ENCODE results near the gene EPS8L2. TPM values are rescaled to one million over a fixed set of nuclear protein-coding genes. Genes with fewer than 3 reads are reported as not detected.

EPS8L2 gene
- total and polyA plus RNA-seq, 2 of the 13 experiments (the other 11 are each of a cell fraction or from before 2014, with no cell fraction given), result 89.3 to 416 TPM

DNA sequence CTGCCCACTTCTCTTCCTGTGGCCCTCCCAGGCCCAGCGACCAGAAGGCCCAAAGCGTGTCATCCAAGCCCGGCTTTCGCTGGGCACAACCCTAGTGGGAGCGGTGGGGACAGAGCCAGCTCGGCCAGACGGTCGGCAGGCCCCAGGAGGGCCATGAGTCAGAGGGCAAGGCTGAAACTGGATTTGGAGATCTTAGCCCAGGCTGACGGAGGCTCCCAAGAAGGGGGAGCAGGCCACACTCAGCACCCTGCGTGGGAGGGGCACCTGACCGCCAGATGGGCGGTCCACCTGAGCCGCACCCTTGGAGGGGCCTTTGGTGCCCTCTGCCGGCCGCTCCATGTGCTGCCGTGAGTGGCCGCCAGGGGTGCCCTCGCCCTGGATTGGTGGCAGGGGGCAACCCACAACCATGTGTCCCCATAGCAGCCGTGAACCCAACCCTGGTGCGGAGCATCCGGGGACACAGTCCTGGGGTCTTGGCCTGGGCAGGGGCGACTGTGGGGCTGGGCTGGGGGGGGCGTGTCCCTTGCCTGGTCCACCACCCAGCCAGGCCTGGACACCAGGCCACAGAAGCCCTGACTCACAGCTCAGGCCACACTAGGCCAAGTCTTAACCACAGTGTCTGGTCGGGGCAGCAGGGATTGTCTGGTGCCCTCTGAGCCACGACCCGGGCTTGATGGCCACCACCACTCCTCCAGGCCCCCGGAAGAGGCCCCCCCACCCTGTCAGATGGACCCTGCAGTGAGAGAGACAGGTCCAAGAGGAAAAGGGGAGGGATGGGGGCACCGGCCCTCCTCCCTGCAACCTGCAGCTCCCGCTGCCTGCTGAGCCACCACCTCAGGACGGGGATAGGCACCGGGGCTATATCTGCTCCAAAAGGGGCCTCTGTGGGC lies 22.1 kb downstream of the EPS8L2 start (continued):
- TF ChIP-seq, protein P1, sequence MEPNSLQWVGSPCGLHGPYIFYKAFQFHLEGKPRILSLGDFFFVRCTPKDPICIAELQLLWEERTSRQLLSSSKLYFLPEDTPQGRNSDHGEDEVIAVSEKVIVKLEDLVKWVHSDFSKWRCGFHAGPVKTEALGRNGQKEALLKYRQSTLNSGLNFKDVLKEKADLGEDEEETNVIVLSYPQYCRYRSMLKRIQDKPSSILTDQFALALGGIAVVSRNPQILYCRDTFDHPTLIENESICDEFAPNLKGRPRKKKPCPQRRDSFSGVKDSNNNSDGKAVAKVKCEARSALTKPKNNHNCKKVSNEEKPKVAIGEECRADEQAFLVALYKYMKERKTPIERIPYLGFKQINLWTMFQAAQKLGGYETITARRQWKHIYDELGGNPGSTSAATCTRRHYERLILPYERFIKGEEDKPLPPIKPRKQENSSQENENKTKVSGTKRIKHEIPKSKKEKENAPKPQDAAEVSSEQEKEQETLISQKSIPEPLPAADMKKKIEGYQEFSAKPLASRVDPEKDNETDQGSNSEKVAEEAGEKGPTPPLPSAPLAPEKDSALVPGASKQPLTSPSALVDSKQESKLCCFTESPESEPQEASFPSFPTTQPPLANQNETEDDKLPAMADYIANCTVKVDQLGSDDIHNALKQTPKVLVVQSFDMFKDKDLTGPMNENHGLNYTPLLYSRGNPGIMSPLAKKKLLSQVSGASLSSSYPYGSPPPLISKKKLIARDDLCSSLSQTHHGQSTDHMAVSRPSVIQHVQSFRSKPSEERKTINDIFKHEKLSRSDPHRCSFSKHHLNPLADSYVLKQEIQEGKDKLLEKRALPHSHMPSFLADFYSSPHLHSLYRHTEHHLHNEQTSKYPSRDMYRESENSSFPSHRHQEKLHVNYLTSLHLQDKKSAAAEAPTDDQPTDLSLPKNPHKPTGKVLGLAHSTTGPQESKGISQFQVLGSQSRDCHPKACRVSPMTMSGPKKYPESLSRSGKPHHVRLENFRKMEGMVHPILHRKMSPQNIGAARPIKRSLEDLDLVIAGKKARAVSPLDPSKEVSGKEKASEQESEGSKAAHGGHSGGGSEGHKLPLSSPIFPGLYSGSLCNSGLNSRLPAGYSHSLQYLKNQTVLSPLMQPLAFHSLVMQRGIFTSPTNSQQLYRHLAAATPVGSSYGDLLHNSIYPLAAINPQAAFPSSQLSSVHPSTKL (CRISPR knock-in tag; IDR thresholded peaks at IDR 0.05), result peak; percentile 51; the same call in 1 of the 2 replicates
- 0 out of 2 replicates have a peak, but pooled peaks have one; percentile 32 for TF ChIP-seq ZNF431 (CRISPR knock-in tag; IDR thresholded peaks at IDR 0.05; ENCODE audit: borderline replicate concordance, low read depth)
- TF ChIP-seq, protein P2, sequence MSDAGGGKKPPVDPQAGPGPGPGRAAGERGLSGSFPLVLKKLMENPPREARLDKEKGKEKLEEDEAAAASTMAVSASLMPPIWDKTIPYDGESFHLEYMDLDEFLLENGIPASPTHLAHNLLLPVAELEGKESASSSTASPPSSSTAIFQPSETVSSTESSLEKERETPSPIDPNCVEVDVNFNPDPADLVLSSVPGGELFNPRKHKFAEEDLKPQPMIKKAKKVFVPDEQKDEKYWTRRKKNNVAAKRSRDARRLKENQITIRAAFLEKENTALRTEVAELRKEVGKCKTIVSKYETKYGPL (CRISPR knock-in tag; IDR thresholded peaks at IDR 0.05), result no peak
- TF ChIP-seq XRCC5 (optimal IDR thresholded peaks at IDR 0.05; ENCODE audit: low read length), result peak; percentile 96
- TF ChIP-seq ZNF460 (CRISPR knock-in tag; IDR thresholded peaks at IDR 0.05; ENCODE audit: borderline replicate concordance), result no peak
- TF ChIP-seq, protein P3, sequence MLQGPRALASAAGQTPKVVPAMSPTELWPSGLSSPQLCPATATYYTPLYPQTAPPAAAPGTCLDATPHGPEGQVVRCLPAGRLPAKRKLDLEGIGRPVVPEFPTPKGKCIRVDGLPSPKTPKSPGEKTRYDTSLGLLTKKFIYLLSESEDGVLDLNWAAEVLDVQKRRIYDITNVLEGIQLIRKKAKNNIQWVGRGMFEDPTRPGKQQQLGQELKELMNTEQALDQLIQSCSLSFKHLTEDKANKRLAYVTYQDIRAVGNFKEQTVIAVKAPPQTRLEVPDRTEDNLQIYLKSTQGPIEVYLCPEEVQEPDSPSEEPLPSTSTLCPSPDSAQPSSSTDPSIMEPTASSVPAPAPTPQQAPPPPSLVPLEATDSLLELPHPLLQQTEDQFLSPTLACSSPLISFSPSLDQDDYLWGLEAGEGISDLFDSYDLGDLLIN (CRISPR knock-in tag; IDR thresholded peaks at IDR 0.05; ENCODE audit: borderline replicate concordance), result no peak
- peak; percentile 56 for TF ChIP-seq PHF5A (CRISPR knock-in tag; IDR thresholded peaks at IDR 0.05; ENCODE audit: low read depth, unreplicated experiment)
- peak; percentile 67 for TF ChIP-seq RXRB (CRISPR knock-in tag; IDR thresholded peaks at IDR 0.05; ENCODE audit: borderline replicate concordance)
- TF ChIP-seq ATM (IDR thresholded peaks at IDR 0.05; ENCODE audit: borderline replicate concordance), result no peak
- peak in 1 of 2 experiments; percentile 41; a peak in 1 of 4 replicates for TF ChIP-seq KLF16 (CRISPR knock-in tag; IDR thresholded peaks at IDR 0.05)
- no peak for TF ChIP-seq NFE2L1 (CRISPR knock-in tag; IDR thresholded peaks at IDR 0.05; ENCODE audit: borderline replicate concordance)
- TF ChIP-seq ZNF430 (CRISPR knock-in tag; IDR thresholded peaks at IDR 0.05), result peak; percentile 74; the same call in 1 of the 2 replicates
- TF ChIP-seq ERF (CRISPR knock-in tag; IDR thresholded peaks at IDR 0.05), result peak; percentile 60; the same call in 1 of the 2 replicates
- TF ChIP-seq, protein P4, sequence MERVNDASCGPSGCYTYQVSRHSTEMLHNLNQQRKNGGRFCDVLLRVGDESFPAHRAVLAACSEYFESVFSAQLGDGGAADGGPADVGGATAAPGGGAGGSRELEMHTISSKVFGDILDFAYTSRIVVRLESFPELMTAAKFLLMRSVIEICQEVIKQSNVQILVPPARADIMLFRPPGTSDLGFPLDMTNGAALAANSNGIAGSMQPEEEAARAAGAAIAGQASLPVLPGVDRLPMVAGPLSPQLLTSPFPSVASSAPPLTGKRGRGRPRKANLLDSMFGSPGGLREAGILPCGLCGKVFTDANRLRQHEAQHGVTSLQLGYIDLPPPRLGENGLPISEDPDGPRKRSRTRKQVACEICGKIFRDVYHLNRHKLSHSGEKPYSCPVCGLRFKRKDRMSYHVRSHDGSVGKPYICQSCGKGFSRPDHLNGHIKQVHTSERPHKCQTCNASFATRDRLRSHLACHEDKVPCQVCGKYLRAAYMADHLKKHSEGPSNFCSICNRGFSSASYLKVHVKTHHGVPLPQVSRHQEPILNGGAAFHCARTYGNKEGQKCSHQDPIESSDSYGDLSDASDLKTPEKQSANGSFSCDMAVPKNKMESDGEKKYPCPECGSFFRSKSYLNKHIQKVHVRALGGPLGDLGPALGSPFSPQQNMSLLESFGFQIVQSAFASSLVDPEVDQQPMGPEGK (CRISPR knock-in tag; IDR thresholded peaks at IDR 0.05), result peak; percentile 90
- peak; percentile 84 for TF ChIP-seq ZFX (CRISPR knock-in tag; IDR thresholded peaks at IDR 0.05; ENCODE audit: low read depth)
- TF ChIP-seq, protein P5, sequence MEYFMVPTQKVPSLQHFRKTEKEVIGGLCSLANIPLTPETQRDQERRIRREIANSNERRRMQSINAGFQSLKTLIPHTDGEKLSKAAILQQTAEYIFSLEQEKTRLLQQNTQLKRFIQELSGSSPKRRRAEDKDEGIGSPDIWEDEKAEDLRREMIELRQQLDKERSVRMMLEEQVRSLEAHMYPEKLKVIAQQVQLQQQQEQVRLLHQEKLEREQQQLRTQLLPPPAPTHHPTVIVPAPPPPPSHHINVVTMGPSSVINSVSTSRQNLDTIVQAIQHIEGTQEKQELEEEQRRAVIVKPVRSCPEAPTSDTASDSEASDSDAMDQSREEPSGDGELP (IDR thresholded peaks at IDR 0.05; ENCODE audit: borderline replicate concordance, low read depth), result peak; percentile 70; the same call in 1 of the 2 replicates
- peak; percentile 77 for TF ChIP-seq GABPB1 (CRISPR knock-in tag; IDR thresholded peaks at IDR 0.05)
- peak; percentile 94 for TF ChIP-seq KDM2A (CRISPR knock-in tag; IDR thresholded peaks at IDR 0.05; ENCODE audit: borderline replicate concordance, low read depth)

All from HepG2 (cell line).